ENCODE results near the gene ELMOD1.

ELMOD1 gene

GRCh38 chr11:107711861-107712755 is 121.2 kb downstream of the ELMOD1 start, which contains the start of gene SLN:
SLN (minus strand) TSS chr11:107712056.
- no peak for TF ChIP-seq CTCF (IDR thresholded peaks at IDR 0.05; ENCODE audit: low read length, missing control alignments)
- H3K4me3 ChIP-seq (replicated peaks; ENCODE audit: low read depth, low read length): no peak within 1 kb of the TSS
- DNase-seq (ENCODE audit: low read depth): no peak

- no peak overlapping the region for H3K4me3 ChIP-seq (replicated peaks; ENCODE audit: low read depth, low read length)
- TF ChIP-seq CTCF (IDR thresholded peaks at IDR 0.05; ENCODE audit: low read length, missing control alignments): no peak
- DNase-seq (ENCODE audit: low read depth): no peak
These were observed 122.1 kb downstream of the ELMOD1 start for GRCh38 chr11:107713009-107713408.
